HG03565 (cell line): ENCODE data around the gene ACACA.

Experiments used
- ATAC-seq: cut with Tn5 transposase; IDR thresholded peaks from one replicate; pipeline ENCODE4 v1.9.1; 2021; ENCODE audit warnings: mild to moderate bottlenecking, moderate library complexity; ENCODE audit not compliant: unreplicated experiment

ACACA gene

GRCh38 chr17:37142294-37142896 is 264.2 kb downstream of the ACACA start:
- no peak for ATAC-seq

- ATAC-seq, result no peak
Observed at GRCh38 chr17:37138571-37139120, 268.0 kb downstream of the ACACA start.

GRCh38 chr17:37137906-37138514 is 268.6 kb downstream of the ACACA start:
- no peak for ATAC-seq

- ATAC-seq, result no peak
Observed at GRCh38 chr17:37137070-37137610, 269.5 kb downstream of the ACACA start.

GRCh38 chr17:37135576-37135975 is 271.1 kb downstream of the ACACA start:
- no peak for ATAC-seq

GRCh38 chr17:37134050-37134449 is 272.6 kb downstream of the ACACA start:
- no peak for ATAC-seq

- ATAC-seq, result no peak
Observed at GRCh38 chr17:37133136-37133535, 273.5 kb downstream of the ACACA start.

- ATAC-seq, result no peak
Observed at GRCh38 chr17:37131669-37132611, 274.7 kb downstream of the ACACA start.

GRCh38 chr17:37130984-37131446 is 275.6 kb downstream of the ACACA start:
- no peak for ATAC-seq

- ATAC-seq, result no peak
Observed at GRCh38 chr17:37124821-37125173, 281.8 kb downstream of the ACACA start.

GRCh38 chr17:37123941-37124820 is 282.5 kb downstream of the ACACA start:
- ATAC-seq, result no peak

- ATAC-seq, result no peak
Observed at GRCh38 chr17:37123386-37123785, 283.2 kb downstream of the ACACA start.

GRCh38 chr17:37121616-37122015 is 285.0 kb downstream of the ACACA start:
- ATAC-seq, result no peak

- ATAC-seq, result no peak
Observed at GRCh38 chr17:37118366-37119137, 288.1 kb downstream of the ACACA start.

GRCh38 chr17:37117373-37118142 is 289.1 kb downstream of the ACACA start:
- no peak for ATAC-seq

- no peak for ATAC-seq
Observed at GRCh38 chr17:37116671-37117185, 289.9 kb downstream of the ACACA start.

GRCh38 chr17:37111329-37111728 is 295.3 kb downstream of the ACACA start:
- no peak for ATAC-seq

- ATAC-seq, result no peak
Observed at GRCh38 chr17:37110746-37111145, 295.9 kb downstream of the ACACA start.
